HG03457 (cell line): ENCODE results near the gene CPNE6.

Experiments used
- ATAC-seq: cut with Tn5 transposase; IDR thresholded peaks from one replicate; pipeline ENCODE4 v1.9.1; 2021; ENCODE audit warnings: moderate number of reproducible peaks; ENCODE audit not compliant: unreplicated experiment

The CPNE6 gene

GRCh38 chr14:24084440-24084839 is 13.1 kb downstream of the CPNE6 start:
- ATAC-seq, result no peak

- ATAC-seq, result no peak
Observed at GRCh38 chr14:24085215-24085614, 13.9 kb downstream of the CPNE6 start.

GRCh38 chr14:24086193-24086955 is 15.0 kb downstream of the CPNE6 start:
- no peak for ATAC-seq

GRCh38 chr14:24087004-24087403 is 15.6 kb downstream of the CPNE6 start:
- ATAC-seq, result no peak

GRCh38 chr14:24088095-24088494 is 16.7 kb downstream of the CPNE6 start:
- ATAC-seq, result no peak

- no peak for ATAC-seq
Observed at GRCh38 chr14:24089890-24090289, 18.5 kb downstream of the CPNE6 start.

- no peak for ATAC-seq
Observed at GRCh38 chr14:24092110-24092504, 20.7 kb downstream of the CPNE6 start.

GRCh38 chr14:24092505-24093206 is 21.3 kb downstream of the CPNE6 start:
- ATAC-seq, result no peak

- ATAC-seq, result no peak
Observed at GRCh38 chr14:24093207-24093900, 22.0 kb downstream of the CPNE6 start.

- ATAC-seq, result peak; percentile 42
Observed at GRCh38 chr14:24093901-24094840, 22.8 kb downstream of the CPNE6 start, which contains the start of gene PCK2. PCK2 (plus strand) TSS chr14:24094311; CDS start chr14:24094406, 95 bp downstream.

GRCh38 chr14:24094841-24095270 is 23.5 kb downstream of the CPNE6 start:
- ATAC-seq, result no peak

GRCh38 chr14:24095271-24096068 is 24.1 kb downstream of the CPNE6 start:
- peak; percentile 51 for ATAC-seq

- ATAC-seq, result no peak
Observed at GRCh38 chr14:24096545-24097181, 25.3 kb downstream of the CPNE6 start.

- no peak for ATAC-seq
Observed at GRCh38 chr14:24098229-24098926, 27.0 kb downstream of the CPNE6 start.

GRCh38 chr14:24098927-24099813 is 27.8 kb downstream of the CPNE6 start:
- no peak for ATAC-seq

- ATAC-seq, result no peak
Observed at GRCh38 chr14:24100197-24100981, 29.0 kb downstream of the CPNE6 start.

- no peak for ATAC-seq
Observed at GRCh38 chr14:24100982-24101494, 29.7 kb downstream of the CPNE6 start.
